HFFc6 (cell line): ENCODE results near the gene GRM4. TPM values are rescaled to one million over a fixed set of nuclear protein-coding genes. Genes with fewer than 3 reads are reported as not detected.

Source experiments
- DNase-seq: peaks from one replicate; pipeline ENCODE4 v3.0.0-alpha.2; 2018
- H3K27ac Mint-ChIP-seq: 2 replicates; pipeline ENCODE4 v1.8.0; 2020; ENCODE audit warnings: mild to moderate bottlenecking, mixed read lengths
- H3K27me3 Mint-ChIP-seq: 2 replicates; pipeline ENCODE4 v1.8.0; 2021; ENCODE audit warnings: mild to moderate bottlenecking, moderate library complexity, mixed read lengths; ENCODE audit not compliant: insufficient read depth
- H3K36me3 Mint-ChIP-seq: 2 replicates; pipeline ENCODE4 v1.8.0; 2021; ENCODE audit warnings: low read depth, mixed read lengths
- H3K4me1 Mint-ChIP-seq: 2 replicates; pipeline ENCODE4 v1.8.0; 2020; ENCODE audit warnings: low read depth, mixed read lengths
- H3K4me3 Mint-ChIP-seq: 2 replicates; pipeline ENCODE4 v1.8.0; 2020; ENCODE audit warnings: mild to moderate bottlenecking, moderate library complexity, mixed read lengths
- H3K9me3 Mint-ChIP-seq: 2 replicates; pipeline ENCODE4 v1.8.0; 2020; ENCODE audit warnings: mild to moderate bottlenecking, mixed read lengths
- total RNA-seq, 6 experiments: library from RNA; stranded (reverse); fragmentation: NEBNext Ultra II Directional; extraction: Animal tissue kit (Norgen Biotek cat#: 25700); gene quantifications; 2 replicates in 1 of 6; 3 replicates in 5 of 6; pipeline ENCODE4 v1.2.3, GENCODE V29; 2021
- TF ChIP-seq, protein P1 (sequence below): fragments of 200-600 bp; sonication (generic); IDR thresholded peaks from 2 replicates; pipeline ENCODE4 v1.5.0; 2021; ENCODE audit warnings: antibody characterized with exemption, mild to moderate bottlenecking

Gene GRM4
- total RNA-seq, 6 experiments from 2014 or later, result 0.12 to 0.14 TPM; not detected in 4

DNA sequence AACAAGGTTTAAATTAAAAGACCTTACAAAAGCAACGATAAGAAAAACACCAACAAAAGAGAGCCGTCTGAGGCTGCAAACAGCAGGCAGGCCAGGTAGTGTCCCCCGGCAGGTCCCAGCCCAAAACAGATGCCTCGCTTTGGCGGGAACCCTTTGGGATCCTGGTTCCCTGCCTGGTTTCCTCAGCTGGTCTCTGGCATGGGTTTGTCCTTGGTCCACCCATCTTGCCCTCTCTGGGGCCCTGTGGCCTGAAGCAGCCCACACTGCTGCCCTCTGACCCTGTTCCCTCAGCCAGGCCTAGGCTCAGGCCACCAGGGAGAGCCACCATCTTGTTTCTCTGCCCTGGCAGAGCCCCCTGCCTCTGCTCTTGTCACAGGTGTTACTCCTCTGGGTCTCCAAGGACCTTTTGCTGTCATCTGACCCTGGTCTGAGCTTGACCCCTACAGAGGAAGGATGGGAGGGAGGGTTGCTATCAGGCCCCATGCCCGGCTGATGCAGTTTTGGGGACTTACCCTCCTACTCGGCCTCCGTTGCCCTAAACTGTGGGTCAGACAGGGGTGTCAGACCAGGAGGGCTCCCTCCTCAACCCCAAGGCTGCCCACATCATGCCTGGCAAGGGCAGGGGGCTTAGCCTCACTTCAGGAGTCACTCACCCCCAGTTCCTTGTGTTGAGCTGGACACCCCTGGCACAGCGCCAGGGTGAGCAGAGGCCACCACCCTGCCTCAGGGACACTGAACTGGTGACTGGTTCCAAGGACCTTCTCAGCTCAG is 30.6 kb upstream of the GRM4 start:
- TF ChIP-seq, protein P1, sequence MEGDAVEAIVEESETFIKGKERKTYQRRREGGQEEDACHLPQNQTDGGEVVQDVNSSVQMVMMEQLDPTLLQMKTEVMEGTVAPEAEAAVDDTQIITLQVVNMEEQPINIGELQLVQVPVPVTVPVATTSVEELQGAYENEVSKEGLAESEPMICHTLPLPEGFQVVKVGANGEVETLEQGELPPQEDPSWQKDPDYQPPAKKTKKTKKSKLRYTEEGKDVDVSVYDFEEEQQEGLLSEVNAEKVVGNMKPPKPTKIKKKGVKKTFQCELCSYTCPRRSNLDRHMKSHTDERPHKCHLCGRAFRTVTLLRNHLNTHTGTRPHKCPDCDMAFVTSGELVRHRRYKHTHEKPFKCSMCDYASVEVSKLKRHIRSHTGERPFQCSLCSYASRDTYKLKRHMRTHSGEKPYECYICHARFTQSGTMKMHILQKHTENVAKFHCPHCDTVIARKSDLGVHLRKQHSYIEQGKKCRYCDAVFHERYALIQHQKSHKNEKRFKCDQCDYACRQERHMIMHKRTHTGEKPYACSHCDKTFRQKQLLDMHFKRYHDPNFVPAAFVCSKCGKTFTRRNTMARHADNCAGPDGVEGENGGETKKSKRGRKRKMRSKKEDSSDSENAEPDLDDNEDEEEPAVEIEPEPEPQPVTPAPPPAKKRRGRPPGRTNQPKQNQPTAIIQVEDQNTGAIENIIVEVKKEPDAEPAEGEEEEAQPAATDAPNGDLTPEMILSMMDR, result no peak
- Mint-ChIP-seq H3K9me3 (no peaks in the 10 kb centered on the region), H3K4me1 (no peaks in the 10 kb centered on the region), H3K27me3 (peaks cover 18% of the 10 kb centered on the region), H3K27ac (no peak overlapping the region), H3K4me3 (no peak overlapping the region), H3K36me3 (no peaks in the 10 kb centered on the region)
- DNase-seq, result no peak

DNA sequence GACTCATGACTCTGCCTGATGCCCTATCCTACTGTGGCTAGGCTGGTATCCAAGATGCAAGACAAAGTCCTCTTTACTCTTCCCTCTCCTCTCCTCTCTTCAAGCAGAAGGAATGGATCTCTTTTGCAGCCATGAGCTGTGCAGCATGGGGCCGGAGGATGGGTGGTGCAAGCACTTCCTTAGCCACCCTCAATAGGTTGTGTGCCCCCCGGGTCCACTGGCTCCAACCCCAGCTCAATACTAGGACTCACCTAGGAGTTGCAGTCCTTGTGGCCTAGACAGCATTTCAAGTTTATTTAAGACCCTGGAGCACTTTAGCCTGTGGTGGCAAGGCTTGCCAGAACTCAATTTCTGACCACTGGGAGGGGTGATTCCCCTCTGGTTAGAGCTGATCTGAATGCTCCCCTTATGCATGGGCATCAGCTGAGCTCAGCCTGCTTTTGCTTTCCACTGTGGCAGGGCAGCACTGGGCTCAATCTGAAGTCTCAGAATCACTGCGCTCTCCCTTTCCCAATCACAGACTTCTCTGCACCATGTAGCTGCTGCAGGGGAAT is 29.0 kb upstream of the GRM4 start:
- TF ChIP-seq, protein P1, result no peak
- Mint-ChIP-seq H3K9me3 (no peaks in the 10 kb centered on the region), H3K27ac (no peak overlapping the region), H3K36me3 (peaks cover 3% of the 10 kb centered on the region; the same call in 1 of the 2 replicates), H3K27me3 (peaks cover 20% of the 10 kb centered on the region), H3K4me1 (no peaks in the 10 kb centered on the region), H3K4me3 (no peak overlapping the region)
- DNase-seq, result no peak

DNA sequence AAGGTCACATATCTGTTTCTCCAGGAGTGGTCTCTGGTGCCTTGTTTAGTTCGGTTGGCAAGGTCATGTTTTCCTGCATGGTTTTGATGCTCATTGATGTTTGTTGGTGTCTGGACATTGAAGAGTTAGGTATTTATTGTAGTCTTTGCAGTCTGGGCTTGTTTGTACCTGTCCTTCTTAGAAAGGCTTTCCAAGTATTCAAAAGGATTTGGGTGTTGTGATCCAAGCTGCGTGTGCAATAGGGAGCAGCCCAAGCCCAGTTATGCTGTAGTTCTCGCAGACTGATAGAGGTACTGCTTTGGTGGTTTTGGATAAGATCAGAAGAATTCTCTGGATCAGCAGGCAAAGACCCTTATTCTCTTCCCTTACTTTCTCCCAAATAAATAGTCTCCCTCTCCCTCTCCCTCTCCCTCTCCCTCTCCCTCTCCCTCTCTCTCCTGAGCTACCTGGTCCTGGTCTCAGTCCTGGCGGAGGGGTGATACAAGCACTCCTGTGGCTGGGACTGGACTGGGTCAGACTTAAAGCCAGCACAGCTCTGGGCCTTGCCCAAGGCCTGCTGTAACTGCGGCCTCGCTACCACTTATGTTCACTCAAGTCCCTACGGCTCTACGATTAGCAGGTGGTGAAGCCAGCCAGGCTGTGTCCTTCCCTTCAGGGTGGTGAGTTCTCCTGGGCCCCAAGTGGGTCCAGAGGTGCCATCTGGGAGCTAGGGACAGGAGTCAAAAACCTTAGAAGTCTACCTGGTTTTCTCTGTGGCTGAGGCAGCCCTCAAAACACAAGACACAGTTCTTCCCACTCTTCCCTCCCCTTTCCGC is 27.3 kb upstream of the GRM4 start:
- peaks cover 6% of the 10 kb centered on the region; the same call in 1 of the 2 replicates for H3K36me3 Mint-ChIP-seq
- H3K27ac Mint-ChIP-seq, result no peak overlapping the region
- DNase-seq, result no peak
- no peak overlapping the region for H3K4me3 Mint-ChIP-seq
- TF ChIP-seq, protein P1, result no peak
- no peaks in the 10 kb centered on the region; the same call in 1 of the 2 replicates for H3K9me3 Mint-ChIP-seq
- H3K4me1 Mint-ChIP-seq, result no peaks in the 10 kb centered on the region
- peaks cover 27% of the 10 kb centered on the region for H3K27me3 Mint-ChIP-seq

DNA sequence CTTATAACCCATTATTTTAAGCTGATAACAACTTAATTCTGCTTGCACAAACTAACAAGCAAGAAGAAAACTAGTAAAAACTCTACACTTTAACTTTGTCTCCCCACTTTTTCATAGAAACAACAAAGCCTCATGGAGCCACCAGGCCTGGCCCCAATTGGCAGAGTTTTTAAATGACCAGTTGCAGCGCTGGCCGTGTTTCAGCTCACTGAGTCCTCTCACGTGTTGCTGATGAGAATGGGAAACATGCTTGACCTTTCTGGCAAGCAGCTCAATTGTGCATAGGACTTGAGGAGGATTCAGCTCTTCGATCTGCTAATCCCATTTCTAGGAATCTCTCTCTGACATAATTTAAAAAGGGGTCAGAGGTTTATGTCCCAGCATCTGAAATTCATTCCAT is 24.5 kb upstream of the GRM4 start:
- H3K4me3 Mint-ChIP-seq, result no peak overlapping the region
- H3K36me3 Mint-ChIP-seq, result peaks cover 6% of the 10 kb centered on the region; the same call in 1 of the 2 replicates
- no peak overlapping the region for H3K27ac Mint-ChIP-seq
- H3K9me3 Mint-ChIP-seq, result no peaks in the 10 kb centered on the region; the same call in 1 of the 2 replicates
- H3K4me1 Mint-ChIP-seq, result no peaks in the 10 kb centered on the region
- peaks cover 29% of the 10 kb centered on the region for H3K27me3 Mint-ChIP-seq
- DNase-seq, result no peak
- TF ChIP-seq, protein P1, result no peak

DNA sequence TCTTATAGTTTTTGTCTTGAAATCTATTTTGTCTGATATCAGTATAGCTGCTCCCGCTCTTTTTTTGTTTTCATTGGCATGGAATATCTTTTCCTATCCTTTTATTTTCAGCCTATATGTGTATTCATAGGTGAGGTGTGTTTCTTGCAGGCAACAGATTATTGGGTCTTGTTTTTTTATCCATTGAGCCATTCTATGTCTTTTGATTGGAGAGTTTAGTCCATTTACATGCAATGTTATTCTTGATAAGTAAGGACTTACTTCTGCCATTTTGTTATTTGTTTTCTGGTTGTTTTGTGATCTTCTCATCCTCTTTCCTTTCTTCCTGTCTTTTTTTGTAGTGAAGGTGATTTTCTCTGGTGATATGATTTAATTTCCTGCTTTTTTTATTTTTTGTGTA is 24.0 kb upstream of the GRM4 start:
- Mint-ChIP-seq H3K27me3 (peaks cover 31% of the 10 kb centered on the region), H3K4me1 (no peaks in the 10 kb centered on the region), H3K36me3 (peaks cover 6% of the 10 kb centered on the region; the same call in 1 of the 2 replicates), H3K4me3 (no peak overlapping the region), H3K9me3 (no peaks in the 10 kb centered on the region; the same call in 1 of the 2 replicates), H3K27ac (no peak overlapping the region)
- DNase-seq, result no peak
- TF ChIP-seq, protein P1, result no peak
